ENCODE results near the gene MAU2.

The MAU2 gene

DNA sequence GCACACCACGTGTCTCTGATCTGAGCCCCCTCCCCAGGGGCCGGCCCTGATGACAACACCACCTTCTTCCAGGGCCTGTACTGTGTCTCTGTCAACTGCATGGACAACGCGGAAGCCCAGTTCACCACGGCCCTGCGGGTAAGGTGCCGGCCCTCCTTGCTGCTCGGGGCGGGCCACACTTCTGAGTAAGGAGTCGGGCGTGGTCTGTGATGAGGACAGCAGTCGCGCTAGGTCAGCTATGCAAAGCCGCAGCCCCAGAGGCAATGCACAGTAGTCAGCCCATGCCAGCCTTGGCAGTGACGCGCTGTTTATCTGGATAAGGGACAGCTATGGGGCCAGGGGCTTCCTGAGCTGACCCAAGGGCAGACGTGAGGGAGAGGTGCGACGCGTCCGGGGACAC, 24.6 kb downstream of the MAU2 start:
- Histone ChIP-seq H4K20me1 (ENCODE audit: insufficient read depth, low read length, poor library complexity, severe bottlenecking) (no peaks in the 10 kb centered on the region), H2AFZ (ENCODE audit: low read length) (no peak overlapping the region), H3F3A (ENCODE audit: low read depth) (no peaks in the 10 kb centered on the region), H3K36me3 (ENCODE audit: insufficient read depth, low read length) (peaks cover 63% of the 10 kb centered on the region; the same call in 1 of the 2 replicates), H3K4me2 (ENCODE audit: low read depth, low read length, poor library complexity, severe bottlenecking) (no peak overlapping the region), H3K4me3 (ENCODE audit: low read length, poor library complexity, severe bottlenecking) (no peak overlapping the region), H3K9me3 (ENCODE audit: insufficient read depth, low read depth, low read length) (no peaks in the 10 kb centered on the region), H3K27me3 (ENCODE audit: insufficient read depth, low read length, poor library complexity, severe bottlenecking) (no peaks in the 10 kb centered on the region), H3K79me2 (ENCODE audit: insufficient read depth, low read length) (no peaks in the 10 kb centered on the region), H3K9ac (ENCODE audit: low read depth, low read length, poor library complexity, severe bottlenecking) (no peak overlapping the region), H3K9me2 (replicated peaks; ENCODE audit: low read depth, low read length) (no peaks in the 10 kb centered on the region), H3K4me1 (ENCODE audit: insufficient read depth, low read length, poor library complexity, severe bottlenecking) (no peaks in the 10 kb centered on the region)
- TF ChIP-seq, protein P1, sequence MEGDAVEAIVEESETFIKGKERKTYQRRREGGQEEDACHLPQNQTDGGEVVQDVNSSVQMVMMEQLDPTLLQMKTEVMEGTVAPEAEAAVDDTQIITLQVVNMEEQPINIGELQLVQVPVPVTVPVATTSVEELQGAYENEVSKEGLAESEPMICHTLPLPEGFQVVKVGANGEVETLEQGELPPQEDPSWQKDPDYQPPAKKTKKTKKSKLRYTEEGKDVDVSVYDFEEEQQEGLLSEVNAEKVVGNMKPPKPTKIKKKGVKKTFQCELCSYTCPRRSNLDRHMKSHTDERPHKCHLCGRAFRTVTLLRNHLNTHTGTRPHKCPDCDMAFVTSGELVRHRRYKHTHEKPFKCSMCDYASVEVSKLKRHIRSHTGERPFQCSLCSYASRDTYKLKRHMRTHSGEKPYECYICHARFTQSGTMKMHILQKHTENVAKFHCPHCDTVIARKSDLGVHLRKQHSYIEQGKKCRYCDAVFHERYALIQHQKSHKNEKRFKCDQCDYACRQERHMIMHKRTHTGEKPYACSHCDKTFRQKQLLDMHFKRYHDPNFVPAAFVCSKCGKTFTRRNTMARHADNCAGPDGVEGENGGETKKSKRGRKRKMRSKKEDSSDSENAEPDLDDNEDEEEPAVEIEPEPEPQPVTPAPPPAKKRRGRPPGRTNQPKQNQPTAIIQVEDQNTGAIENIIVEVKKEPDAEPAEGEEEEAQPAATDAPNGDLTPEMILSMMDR (conservative IDR thresholded peaks at IDR 0.05; ENCODE audit: low read length), result no peak
- no peak for TF ChIP-seq EZH2phosphoT487 (IDR thresholded peaks at IDR 0.05; ENCODE audit: borderline replicate concordance)

DNA sequence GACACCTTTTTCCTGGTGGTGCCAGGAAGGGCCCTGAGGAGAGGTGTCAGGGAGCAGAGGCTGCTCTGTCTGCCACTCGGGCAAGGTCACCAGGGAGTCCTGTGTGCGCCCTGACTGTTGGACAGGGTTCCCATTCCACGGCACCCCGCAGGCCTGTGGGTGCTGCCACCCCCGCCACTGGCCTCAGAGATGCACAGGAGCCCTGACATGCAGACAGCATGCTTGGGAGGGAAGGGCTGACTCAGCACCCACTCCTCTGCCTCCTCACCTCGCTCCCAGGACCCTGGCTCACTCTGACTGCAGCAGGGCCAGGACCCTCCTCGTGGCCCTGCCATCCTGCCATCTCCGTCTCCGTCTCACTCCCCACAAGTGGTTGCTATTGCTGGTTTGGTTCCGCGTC, 25.3 kb downstream of the MAU2 start:
- Histone ChIP-seq H3K9me2 (replicated peaks; ENCODE audit: low read depth, low read length) (no peaks in the 10 kb centered on the region), H3K9me3 (ENCODE audit: insufficient read depth, low read depth, low read length) (no peaks in the 10 kb centered on the region), H2AFZ (ENCODE audit: low read length) (no peak overlapping the region), H3K4me3 (ENCODE audit: low read length, poor library complexity, severe bottlenecking) (no peak overlapping the region), H3K4me2 (ENCODE audit: low read depth, low read length, poor library complexity, severe bottlenecking) (no peak overlapping the region), H4K20me1 (ENCODE audit: insufficient read depth, low read length, poor library complexity, severe bottlenecking) (no peaks in the 10 kb centered on the region), H3K9ac (ENCODE audit: low read depth, low read length, poor library complexity, severe bottlenecking) (no peak overlapping the region), H3K36me3 (ENCODE audit: insufficient read depth, low read length) (peaks cover 63% of the 10 kb centered on the region; the same call in 1 of the 2 replicates), H3K79me2 (ENCODE audit: insufficient read depth, low read length) (no peaks in the 10 kb centered on the region), H3K4me1 (ENCODE audit: insufficient read depth, low read length, poor library complexity, severe bottlenecking) (no peaks in the 10 kb centered on the region), H3F3A (ENCODE audit: low read depth) (no peaks in the 10 kb centered on the region), H3K27me3 (ENCODE audit: insufficient read depth, low read length, poor library complexity, severe bottlenecking) (no peaks in the 10 kb centered on the region)
- TF ChIP-seq EZH2phosphoT487 (IDR thresholded peaks at IDR 0.05; ENCODE audit: borderline replicate concordance), result no peak
- TF ChIP-seq, protein P1 (conservative IDR thresholded peaks at IDR 0.05; ENCODE audit: low read length), result no peak

DNA sequence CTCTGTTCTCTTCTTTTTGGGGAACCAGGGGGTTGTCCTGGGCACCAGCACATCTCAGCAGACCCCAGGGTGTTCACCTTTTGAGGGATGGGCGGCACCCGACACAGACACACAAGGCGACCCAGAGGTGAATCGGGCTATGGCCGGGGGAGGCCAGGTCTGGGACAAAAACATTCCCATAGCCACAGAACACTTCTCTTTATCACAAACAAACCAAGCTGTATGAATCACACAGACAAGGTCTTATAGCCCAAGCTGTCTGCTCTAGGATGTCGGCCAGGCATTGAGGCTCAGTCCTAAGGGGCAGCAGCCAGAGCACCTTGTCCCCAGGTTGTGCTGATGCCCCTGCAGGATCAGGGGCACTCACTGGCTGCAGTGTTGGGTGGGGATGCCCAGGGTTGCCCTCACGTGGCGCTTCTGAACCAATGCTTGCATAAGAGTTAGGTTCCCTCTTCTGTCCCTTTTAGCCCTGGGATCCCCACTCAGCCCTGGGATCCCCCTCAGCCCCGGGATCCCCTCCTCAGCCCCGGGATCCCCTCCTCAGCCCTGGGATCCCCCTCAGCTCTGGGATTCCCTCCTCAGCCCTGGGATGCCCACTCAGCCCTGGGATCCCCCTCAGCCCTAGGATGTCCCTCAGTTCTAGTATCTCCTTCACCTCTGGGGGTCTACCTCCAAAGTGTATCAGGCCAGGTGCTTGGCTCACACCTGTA, 26.9 kb downstream of the MAU2 start:
- H3K4me3 ChIP-seq (ENCODE audit: low read length, poor library complexity, severe bottlenecking), result no peak overlapping the region
- no peaks in the 10 kb centered on the region for H3K9me2 ChIP-seq (replicated peaks; ENCODE audit: low read depth, low read length)
- H2AFZ ChIP-seq (ENCODE audit: low read length), result no peak overlapping the region
- no peaks in the 10 kb centered on the region for H4K20me1 ChIP-seq (ENCODE audit: insufficient read depth, low read length, poor library complexity, severe bottlenecking)
- H3K4me1 ChIP-seq (ENCODE audit: insufficient read depth, low read length, poor library complexity, severe bottlenecking), result no peaks in the 10 kb centered on the region
- no peak overlapping the region for H3K9ac ChIP-seq (ENCODE audit: low read depth, low read length, poor library complexity, severe bottlenecking)
- H3K4me2 ChIP-seq (ENCODE audit: low read depth, low read length, poor library complexity, severe bottlenecking), result no peak overlapping the region
- H3F3A ChIP-seq (ENCODE audit: low read depth), result no peaks in the 10 kb centered on the region
- TF ChIP-seq, protein P1 (conservative IDR thresholded peaks at IDR 0.05; ENCODE audit: low read length), result no peak
- no peaks in the 10 kb centered on the region for H3K9me3 ChIP-seq (ENCODE audit: insufficient read depth, low read depth, low read length)
- no peaks in the 10 kb centered on the region for H3K27me3 ChIP-seq (ENCODE audit: insufficient read depth, low read length, poor library complexity, severe bottlenecking)
- H3K79me2 ChIP-seq (ENCODE audit: insufficient read depth, low read length), result no peaks in the 10 kb centered on the region
- H3K36me3 ChIP-seq (ENCODE audit: insufficient read depth, low read length), result peaks cover 59% of the 10 kb centered on the region; the same call in 1 of the 2 replicates

Data from Loucy (cell line).